Stimulated activated CD4-positive, alpha-beta T cell treated with anti-CD3 and anti-CD28 coated beads, TNF-alpha, amount 100 ng/mL, for 1 hour (primary cell): ENCODE measurements around the gene RPL39.
"Not testable (repeated sequence)": the region's sequence is repeated elsewhere in the genome, so short reads cannot be mapped to it uniquely, and the experiment has no call there.

Source experiments
- DNase-seq, 3 donors: peaks; one replicate each; pipeline ENCODE4 v3.0.0-alpha.2; 2020; ENCODE audit warnings: low read depth in 3 of 3, low spot score in 1 of 3

RPL39 gene

GRCh38 chrX:119763836-119764387 is 27.5 kb downstream of the RPL39 start:
- DNase-seq, result no peak

DNA sequence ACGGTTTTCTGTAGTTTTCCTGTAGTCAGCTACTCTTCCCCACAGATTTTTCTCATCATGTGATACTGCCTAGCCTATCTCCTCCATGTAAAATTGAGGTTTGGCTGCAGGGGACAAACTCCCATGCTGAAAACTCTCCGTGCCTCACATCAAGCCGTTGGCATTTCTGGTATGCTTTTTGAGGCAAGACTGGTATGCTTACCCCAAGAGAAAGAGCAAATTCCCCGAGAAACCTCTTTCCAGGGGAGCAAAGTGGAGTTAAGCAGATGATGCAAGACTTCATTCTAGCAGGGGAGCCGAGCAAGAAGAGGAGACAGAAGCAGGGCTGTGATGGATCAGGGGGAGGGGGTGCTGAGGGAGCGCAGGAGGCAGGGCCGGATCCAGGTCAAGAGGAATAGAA is 28.2 kb downstream of the RPL39 start:
- DNase-seq, result no peak

GRCh38 chrX:119762718-119763117 is 28.7 kb downstream of the RPL39 start:
- DNase-seq, result no peak

- no peak for DNase-seq
Measured at GRCh38 chrX:119760026-119760877, 31.2 kb downstream of the RPL39 start.

- no peak for DNase-seq
Measured at GRCh38 chrX:119759248-119759766, 32.1 kb downstream of the RPL39 start.

DNA sequence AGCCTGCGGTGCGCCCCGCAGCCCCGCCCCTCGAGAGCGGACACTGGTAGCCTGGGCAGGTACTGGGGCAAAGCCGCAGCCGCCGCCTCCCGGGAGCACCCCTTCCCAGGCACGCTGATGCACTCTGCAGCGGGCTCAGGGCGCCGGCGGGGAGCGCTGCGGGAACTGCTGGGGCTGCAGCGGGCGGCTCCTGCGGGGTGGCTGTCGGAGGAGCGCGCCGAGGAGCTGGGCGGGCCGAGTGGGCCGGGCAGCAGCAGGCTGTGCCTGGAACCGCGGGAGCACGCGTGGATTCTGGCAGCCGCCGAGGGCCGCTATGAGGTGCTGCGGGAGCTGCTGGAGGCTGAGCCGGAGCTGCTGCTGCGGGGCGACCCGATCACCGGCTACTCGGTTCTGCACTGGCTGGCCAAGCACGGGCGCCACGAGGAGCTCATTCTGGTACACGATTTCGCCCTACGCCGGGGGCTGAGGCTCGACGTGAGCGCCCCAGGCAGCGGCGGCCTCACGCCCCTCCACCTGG is 32.6 kb downstream of the RPL39 start:
- DNase-seq, result no peak

DNA sequence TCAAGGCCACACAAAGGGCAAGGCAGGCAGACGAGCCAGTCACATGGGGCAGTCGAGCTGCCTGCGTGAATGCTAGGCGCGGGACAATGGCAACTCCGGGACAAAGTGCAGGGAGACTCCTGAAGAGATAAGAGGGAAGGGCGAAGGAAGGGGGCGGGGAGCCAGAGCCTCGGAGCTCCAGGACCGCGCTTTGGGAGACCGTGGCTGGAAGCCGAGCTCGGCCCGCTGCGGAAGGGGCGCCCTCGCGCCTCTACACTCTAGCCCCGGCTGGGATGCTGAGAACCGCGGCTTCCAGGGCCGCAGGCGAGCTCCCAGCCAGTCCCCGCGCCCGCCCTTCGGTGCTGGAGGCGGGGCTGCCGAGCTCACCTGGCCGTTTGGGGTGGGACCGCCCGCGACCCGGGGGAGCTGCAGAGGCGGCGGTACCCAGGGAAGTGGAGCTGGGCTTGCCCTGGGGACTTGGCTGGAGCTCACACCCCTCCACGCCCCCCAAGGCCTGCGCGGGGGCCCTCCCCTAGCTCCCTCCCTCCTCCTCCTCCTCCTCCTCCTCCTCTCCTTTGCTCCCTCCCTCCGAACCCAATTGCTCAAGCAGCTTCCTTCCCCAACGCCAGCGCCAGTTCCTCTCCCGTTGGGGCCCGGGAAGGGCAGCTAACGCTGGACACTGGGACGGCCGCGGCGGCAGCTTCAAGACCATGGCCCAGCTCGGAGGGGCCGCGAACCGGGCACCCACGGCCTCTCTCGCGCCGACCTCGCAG is 33.3 kb downstream of the RPL39 start, which contains the start of gene SOWAHD:
Gene SOWAHD (plus strand): TSS at position 610 of the 752 bp plus-strand sequence. CDS start 80 bp downstream, at position 690.
- no peak for DNase-seq

GRCh38 chrX:119757646-119757978 is 33.8 kb downstream of the RPL39 start:
- DNase-seq, result no peak

- no peak for DNase-seq
Measured at GRCh38 chrX:119756926-119757635, 34.3 kb downstream of the RPL39 start.

DNA sequence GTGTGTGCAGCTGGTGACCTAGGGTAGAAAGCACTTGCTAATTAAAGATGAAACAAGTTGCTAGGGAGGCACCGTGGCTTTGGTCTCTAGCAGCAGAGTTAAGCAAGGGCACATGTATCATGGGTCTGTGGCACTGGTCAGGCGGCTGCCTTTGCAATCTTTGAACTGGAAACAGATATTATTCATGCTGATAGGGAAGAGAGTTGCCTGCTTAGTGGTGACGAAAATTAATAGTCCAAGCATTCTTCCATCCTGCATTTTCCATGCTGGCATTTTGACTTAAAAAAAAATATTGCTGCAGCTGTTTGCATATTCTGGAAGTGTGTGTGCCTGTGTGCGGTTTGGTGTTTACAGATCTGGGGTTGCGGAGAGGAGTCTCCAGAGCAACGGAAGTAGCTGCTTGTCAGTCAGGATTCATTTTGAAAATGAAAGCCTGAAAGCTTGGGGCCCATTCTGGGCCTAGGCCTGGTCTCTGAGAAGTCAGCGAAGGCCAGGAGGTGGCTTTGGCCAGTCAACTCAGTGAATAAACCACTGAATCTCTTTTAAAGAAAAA is 35.4 kb downstream of the RPL39 start:
- no peak for DNase-seq

- DNase-seq, result peak in 1 of 3 donors; percentile 18
Measured at GRCh38 chrX:119753639-119754257, 37.7 kb downstream of the RPL39 start.

DNA sequence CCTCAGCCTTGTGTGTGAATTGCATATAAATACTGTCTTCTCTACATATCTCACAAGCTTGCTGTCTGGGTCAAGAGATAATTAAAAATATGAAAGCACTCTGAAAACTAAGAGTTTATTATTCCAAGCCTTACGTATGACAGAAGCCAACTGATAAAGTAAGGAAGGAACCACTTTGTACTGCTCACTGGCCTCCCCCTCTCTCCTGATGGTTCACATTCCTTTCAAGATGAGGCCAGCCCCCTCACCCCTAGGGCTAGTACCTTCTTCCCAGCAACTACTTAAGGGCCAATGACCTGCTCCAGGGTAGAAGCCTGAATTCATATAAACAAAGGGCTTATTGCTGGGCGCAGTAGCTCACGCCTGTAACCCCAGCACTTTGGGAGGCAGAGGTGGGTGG is 38.4 kb downstream of the RPL39 start:
- no peak for DNase-seq

DNA sequence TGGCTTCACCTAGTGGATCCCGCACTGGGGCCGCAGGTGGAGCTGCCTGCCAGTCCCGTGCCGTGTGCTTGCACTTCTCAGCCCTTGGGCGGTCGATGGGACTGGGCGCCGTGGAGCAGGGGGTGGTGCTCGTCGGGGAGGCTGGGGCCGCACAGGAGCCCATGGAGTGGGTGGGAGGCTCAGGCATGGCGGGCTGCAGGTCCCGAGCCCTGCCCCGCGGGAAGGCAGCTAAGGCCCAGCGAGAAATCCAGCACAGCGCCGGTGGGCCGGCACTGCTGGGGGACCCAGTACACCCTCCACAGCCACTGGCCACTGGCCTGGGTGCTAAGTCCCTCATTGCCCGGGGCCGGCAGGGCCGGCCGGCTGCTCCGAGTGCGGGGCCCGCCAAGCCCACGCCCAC is 40.7 kb downstream of the RPL39 start:
- DNase-seq, result not testable (repeated sequence)

DNA sequence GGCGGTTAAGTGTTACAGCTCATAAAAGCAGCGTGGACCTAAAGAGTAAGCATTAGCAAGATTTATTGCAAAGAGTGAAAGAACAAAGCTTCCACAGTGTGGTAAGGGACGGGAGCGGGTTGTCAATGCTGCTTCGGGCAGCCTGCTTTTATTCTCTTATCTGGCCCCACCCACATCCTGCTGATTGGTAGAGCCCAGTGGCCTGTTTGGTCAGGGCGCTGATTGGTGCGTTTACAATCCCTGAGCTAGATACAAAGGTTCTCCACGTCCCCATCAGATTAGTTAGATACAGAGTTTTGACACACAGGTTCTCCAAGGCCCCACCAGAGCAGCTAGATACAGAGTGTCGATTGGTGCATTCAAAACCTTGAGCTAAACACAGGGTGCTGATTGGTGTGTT is 41.3 kb downstream of the RPL39 start:
- DNase-seq, result not testable (repeated sequence)

DNA sequence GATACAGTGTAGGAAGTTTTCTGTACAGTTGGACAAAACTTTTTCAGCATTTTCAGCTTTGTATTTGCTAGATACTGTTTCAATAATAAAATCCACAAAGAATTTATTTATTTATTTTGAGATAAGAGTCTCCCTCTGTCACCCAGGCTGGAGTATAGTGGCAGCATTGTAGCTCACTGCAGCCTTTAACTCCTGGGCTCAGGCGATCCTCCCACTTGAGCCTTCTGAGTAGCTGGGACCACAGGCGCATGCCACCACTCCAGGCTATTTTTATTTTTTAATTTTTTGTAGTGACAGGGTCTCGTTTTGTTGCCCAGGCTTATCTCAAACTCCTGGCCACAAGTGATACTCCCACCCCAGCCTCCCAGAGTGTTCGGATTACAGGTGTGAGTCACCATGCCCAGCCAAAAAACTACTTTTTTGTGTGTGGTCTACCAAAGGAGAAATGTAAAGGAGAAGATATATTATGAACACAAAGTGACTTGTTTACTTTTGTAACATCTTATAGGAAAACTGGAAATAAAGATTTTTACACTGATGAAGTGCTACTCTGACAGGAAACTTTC is 46.1 kb downstream of the RPL39 start:
- no peak for DNase-seq

DNA sequence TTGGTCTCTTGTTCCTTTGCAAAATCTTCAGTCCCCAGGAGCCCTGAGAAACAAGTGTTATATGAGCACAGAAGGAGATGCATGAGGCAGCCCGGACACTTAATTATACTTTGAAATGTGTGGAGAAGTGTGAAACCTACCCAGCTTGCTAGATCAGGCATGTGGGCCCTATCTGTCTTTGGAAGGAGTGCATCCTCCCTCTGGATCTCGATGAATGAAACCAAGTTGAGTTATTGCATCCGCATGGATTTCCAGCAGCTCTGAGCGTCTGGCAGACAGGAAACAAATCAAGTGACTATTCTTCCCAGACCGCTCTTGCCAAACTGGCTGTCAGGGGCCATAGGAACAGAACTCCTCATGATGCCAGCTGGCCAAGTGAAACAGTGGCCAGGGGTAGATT is 52.7 kb downstream of the RPL39 start:
- no peak for DNase-seq
